Measurements from ENCODE around the gene GRIA1.

Gene GRIA1

DNA sequence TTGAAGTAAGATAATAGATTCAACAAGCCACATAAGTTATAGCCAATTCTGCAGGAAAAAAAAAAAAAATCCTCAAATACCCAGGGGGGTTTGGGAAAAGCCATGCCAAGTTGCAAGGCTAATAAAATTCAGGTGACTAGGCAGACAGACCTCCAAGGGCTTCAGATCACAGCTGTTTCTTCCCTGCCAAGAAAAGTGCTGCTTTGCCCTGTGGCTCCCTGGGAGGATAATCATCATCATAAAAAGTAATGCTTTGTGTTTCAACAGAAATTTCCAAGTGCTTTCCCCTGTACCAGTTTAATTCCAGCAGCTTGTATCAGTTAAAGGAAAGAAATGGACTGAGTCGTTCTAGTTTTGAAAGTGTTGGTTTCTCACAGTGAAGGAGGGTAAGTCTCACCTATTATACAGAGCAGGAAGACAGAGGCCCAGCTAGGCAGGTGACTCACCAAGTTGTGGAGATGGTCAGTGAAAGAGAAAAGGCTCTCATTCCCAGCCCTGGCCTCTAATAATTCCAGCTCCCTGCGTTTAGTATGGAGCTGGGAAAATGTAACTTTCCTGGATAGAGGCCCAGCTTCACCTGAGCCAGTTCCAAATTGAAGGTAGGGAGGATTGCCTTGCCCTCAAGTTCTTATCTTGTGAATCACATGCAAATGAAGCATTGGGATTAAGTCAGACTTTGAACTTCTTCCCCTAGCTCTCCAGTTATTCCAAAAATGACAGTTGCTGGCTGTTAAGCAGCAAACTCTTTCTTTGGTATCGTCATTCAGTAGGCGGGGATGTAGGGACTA is 263.4 kb downstream of the GRIA1 start:
- Histone ChIP-seq H3K27ac (no peak overlapping the region), H3K4me3 (no peak overlapping the region)

- H3K27ac ChIP-seq = no peak overlapping the region
- no peak overlapping the region for H3K4me3 ChIP-seq
These were observed 265.5 kb downstream of the GRIA1 start for GRCh38 chr5:153755913-153756500.

DNA sequence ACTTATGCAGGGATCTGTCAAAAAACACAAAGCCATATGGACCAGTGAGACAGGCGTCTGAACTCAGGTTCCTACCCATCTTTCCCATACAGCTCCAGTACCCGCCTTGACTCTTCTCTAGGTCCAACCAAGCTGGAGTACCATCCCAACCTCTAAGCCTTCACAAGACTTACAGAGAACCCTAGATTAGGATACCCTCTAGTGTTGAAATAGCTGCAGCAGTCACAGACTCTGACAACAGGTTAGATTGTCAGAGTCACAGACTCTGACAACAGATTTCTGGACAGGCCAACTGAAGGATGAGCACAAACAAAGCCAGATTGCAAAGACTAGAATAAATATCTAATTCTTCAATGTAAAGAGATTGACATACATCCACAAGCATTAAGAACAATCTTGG is 266.1 kb downstream of the GRIA1 start:
- no peak overlapping the region for H3K4me3 ChIP-seq

DNA sequence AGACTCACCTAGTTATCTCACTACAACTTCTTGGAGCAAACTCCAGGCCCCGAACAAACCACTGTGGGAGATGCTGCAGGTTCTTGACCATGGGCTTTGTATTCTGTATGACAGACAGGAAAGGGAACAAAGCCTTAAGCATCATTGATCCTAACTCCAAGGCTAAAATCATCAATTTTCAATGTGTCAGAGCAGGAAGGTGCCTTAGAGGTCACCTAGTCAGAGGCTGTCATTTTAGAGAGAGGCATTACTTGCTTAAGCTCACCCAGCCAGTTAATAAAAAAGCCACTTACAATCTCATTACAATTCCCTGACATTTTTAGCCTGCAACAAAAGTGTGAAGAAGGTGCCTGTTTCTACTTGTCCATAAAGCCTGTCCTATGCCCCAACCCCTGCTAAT is 275.5 kb downstream of the GRIA1 start:
- no peak overlapping the region for H3K27ac ChIP-seq
- no peak overlapping the region for H3K4me3 ChIP-seq

More for the DNA sequence above, 266.1 kb downstream of the GRIA1 start:
- no peak overlapping the region for H3K27ac ChIP-seq

- H3K4me3 ChIP-seq = no peak overlapping the region
- H3K27ac ChIP-seq = no peak overlapping the region
These were observed 277.0 kb downstream of the GRIA1 start for GRCh38 chr5:153767221-153768188.

DNA sequence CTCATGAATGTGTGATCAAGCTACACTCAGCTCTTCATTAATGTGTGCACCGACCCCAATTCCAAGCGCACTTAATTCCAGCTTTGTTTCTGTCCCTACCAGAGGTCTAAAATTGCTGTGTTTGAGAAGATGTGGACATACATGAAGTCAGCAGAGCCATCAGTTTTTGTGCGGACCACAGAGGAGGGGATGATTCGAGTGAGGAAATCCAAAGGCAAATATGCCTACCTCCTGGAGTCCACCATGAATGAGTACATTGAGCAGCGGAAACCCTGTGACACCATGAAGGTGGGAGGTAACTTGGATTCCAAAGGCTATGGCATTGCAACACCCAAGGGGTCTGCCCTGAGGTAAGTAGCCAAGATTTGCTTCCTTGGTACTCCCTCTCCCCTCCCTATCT is 279.6 kb downstream of the GRIA1 start:
- Histone ChIP-seq H3K4me3 (no peak overlapping the region), H3K27ac (no peak overlapping the region)

GRCh38 chr5:153774686-153775085 is 284.2 kb downstream of the GRIA1 start:
- Histone ChIP-seq H3K4me3 (no peak overlapping the region), H3K27ac (no peak overlapping the region)

GRCh38 chr5:153775923-153776322 is 285.5 kb downstream of the GRIA1 start:
- H3K4me3 ChIP-seq = no peak overlapping the region
- H3K27ac ChIP-seq = no peak overlapping the region

DNA sequence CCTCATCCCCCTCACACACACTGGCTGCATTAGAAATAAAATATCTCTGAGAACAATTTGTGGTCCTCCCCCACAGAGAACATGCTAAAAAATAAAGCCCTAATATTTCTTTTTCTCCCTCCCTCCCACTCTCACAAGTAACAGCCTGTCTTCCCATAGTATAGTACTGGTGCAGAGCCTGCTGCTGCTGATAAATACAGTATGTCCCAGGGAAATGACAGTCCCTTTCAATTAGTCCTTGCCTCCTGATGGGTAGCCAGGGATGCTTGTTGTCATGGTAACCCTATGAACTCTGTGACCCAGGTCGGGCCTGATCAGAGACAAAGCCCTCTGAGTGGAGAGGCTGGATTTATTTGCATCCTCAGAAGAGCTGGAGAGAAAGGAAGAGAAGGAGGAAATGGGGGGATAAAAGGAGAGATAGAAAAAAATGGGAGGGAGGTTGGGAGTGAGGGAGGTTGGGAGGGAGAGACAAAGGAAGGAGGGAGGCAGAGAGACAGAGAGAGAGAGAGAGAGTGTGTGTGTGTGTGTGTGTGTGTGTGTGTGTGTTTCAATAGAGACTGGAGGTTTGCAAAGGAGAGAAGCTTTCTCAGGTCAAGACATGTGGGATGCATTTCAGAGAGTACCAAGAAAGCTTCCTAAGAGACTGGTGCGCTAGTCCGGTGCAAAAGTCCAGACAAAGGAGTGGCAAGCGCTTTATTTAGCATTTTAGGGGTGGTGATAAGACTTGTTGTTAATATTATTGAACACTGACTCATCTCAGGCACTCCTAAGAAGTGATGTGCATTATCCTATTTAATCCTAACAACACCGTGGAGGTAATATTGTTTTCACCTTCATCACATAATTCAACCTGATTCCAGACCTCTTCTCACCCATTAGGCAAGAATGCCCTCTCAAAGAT is 287.5 kb downstream of the GRIA1 start:
- H3K27ac ChIP-seq = no peak overlapping the region
- no peak overlapping the region for H3K4me3 ChIP-seq

DNA sequence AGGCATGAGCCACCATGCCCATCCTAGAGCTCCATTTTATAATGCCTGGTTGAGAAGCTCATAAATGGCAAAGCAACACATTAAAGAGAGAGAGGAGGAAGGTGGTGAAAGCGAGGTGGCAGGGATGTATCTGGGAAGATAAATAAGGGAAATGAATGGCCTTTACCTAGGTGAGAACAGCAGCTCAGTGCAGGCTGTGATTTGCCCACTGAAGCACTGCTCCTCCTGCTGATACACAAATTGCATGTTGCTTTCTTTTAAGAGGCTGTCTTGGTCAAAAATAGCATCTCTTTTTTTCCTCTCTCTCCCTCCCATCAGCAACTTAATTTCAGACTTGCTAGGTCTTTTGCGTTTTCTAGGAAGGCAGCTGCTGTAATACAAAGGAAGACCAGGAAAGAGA is 289.4 kb downstream of the GRIA1 start:
- no peak overlapping the region for H3K4me3 ChIP-seq
- no peak overlapping the region for H3K27ac ChIP-seq

DNA sequence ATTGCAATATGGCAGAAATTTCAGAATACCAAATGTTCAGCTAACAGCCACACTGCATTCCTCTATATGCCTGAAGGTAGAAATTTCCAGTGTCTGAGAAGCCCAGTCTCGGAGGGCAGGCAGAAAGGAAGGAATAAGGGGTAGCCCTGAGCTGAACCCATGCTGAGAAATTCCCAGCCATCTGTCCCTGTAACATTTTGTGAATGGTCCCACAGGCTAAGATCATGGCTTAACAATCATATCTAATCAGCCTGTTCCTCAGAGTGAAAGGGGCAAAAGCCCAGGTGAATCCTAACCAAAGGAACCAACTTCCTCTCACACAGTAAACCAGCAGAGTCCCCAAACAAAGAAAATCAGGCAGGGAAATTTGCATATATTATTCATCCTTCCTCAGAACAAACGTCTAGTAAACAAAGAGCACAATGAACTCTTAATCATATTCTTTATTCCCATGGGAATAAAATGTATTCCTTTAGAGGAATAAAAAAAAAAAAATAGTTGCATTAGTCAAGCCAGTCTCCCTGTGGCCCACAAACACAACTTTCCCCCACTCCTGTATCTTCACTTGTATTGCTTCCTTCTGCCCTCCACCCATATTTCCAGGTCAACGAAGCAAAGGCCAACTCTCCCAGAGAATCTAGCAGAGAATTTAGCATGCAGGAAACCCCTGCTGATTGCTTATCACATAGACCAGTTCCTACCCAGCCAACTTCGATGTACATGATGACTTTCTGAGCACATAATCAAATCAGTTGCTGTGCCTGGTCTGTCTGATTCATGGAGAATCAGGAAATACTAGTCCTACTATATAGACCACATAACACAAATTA is 290.6 kb downstream of the GRIA1 start:
- H3K27ac ChIP-seq = no peak overlapping the region
- no peak overlapping the region for H3K4me3 ChIP-seq

- H3K27ac ChIP-seq = no peak overlapping the region
- no peak overlapping the region for H3K4me3 ChIP-seq
These were observed 292.3 kb downstream of the GRIA1 start for GRCh38 chr5:153782589-153783361.

DNA sequence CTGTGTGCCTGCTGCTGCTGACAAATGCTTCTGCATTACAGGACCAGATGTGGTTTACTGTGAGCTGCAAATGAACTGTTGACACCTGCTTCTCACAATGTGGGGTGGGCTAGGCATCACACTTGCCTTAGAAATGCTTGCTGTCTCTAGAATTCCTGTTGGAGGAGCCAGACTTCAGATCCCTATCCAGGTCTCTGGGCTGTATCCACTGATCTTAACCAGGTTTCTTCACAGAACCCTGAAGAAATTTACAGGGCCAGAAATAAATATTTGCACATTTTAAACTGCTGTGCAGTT is 292.8 kb downstream of the GRIA1 start:
- no peak overlapping the region for H3K4me3 ChIP-seq

DNA sequence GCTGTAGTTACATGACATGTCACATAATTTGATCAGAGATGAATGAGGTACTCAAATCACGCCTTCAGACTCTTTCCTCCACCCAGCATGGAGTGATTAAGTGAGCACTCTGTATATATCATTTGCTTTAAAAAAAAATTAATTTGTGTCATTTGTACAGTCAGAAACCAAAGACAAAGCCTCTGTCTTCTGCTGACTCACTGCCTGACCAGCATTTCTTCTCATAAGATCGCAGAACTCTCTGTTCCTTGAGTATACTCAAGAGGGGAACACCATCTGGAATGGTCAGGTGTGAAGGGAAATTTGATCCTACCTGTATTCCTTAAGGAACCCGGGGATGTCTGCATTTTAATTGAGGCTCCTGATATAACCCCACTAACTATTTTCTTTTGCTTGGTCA is 293.8 kb downstream of the GRIA1 start:
- Histone ChIP-seq H3K4me3 (no peak overlapping the region), H3K27ac (no peak overlapping the region)

More for the DNA sequence above, 292.8 kb downstream of the GRIA1 start:
- H3K27ac ChIP-seq = no peak overlapping the region

- H3K4me3 ChIP-seq = no peak overlapping the region
These were observed 300.9 kb downstream of the GRIA1 start for GRCh38 chr5:153791339-153791738.

GRCh38 chr5:153792305-153792704 is 301.8 kb downstream of the GRIA1 start:
- Histone ChIP-seq H3K27ac (no peak overlapping the region), H3K4me3 (no peak overlapping the region)

More at GRCh38 chr5:153791339-153791738, 300.9 kb downstream of the GRIA1 start:
- H3K27ac ChIP-seq = no peak overlapping the region

DNA sequence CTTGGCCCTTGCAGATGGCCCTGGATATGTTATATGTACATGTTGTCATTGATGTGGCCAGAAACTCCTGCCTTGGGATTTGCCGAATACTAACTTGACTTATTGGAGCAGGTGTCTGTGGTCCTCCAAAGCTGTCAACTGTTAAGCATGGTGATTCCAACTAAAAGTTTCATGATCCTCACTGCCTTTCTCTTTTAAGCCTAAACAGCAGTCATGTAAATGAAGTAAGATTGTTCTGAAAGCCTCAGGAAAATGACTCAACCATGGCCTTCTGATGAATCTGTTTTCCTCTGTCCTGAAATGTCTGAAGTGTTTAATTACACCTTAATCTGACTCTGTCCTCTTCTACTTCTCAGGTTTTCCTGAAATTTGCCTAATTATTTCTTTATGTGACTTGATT is 303.2 kb downstream of the GRIA1 start:
- H3K4me3 ChIP-seq = no peak overlapping the region
- H3K27ac ChIP-seq = no peak overlapping the region

DNA sequence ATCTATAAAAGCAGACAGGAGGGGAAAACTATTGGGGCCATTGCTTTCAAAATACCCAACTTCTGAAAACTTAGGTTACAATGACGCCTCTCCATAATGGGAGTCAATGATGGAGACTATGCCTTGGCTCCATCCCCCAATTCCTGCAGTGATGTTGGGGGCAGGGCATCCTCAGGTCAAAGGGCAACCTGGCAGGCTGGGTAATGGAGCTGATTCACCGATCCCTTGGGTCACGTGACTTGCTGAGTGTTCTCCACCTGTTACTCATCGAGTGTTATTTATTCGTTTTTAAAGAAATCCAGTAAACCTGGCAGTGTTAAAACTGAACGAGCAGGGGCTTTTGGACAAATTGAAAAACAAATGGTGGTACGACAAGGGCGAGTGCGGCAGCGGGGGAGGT is 303.9 kb downstream of the GRIA1 start:
- H3K4me3 ChIP-seq = no peak overlapping the region
- no peak overlapping the region for H3K27ac ChIP-seq

Measured in skin epidermis (tissue), 12 donors.